ENCODE data around the gene ZFP1.

GRCh38 chr16:75147968-75148310, 385 bp upstream of the ZFP1 start:
- TF ChIP-seq, protein P1, sequence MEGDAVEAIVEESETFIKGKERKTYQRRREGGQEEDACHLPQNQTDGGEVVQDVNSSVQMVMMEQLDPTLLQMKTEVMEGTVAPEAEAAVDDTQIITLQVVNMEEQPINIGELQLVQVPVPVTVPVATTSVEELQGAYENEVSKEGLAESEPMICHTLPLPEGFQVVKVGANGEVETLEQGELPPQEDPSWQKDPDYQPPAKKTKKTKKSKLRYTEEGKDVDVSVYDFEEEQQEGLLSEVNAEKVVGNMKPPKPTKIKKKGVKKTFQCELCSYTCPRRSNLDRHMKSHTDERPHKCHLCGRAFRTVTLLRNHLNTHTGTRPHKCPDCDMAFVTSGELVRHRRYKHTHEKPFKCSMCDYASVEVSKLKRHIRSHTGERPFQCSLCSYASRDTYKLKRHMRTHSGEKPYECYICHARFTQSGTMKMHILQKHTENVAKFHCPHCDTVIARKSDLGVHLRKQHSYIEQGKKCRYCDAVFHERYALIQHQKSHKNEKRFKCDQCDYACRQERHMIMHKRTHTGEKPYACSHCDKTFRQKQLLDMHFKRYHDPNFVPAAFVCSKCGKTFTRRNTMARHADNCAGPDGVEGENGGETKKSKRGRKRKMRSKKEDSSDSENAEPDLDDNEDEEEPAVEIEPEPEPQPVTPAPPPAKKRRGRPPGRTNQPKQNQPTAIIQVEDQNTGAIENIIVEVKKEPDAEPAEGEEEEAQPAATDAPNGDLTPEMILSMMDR (IDR thresholded peaks at IDR 0.05): no peak
- TF ChIP-seq POLR2A (IDR thresholded peaks at IDR 0.05): no peak
